Spleen (tissue), 11 donors: ENCODE measurements around the gene LCMT1. TPM values are rescaled to one million over a fixed set of nuclear protein-coding genes. Genes with fewer than 3 reads are reported as not detected.

Experiments
- DNase-seq: peaks from one replicate; pipeline ENCODE4 v3.0.0-alpha.2; 2020
- H3K27ac ChIP-seq, 8 donors: fragments of 200-600 bp; sonication (generic) in 7 of 8; 1 replicate in 4 of 8; 2 replicates in 4 of 8; pipeline versions ENCODE4 v1.5.0 to v1.8.0; 2016 to 2021; ENCODE audit warnings: inconsistent platforms in 4 of 8, mild to moderate bottlenecking in 4 of 8, moderate library complexity in 1 of 8
- H3K27me3 ChIP-seq, 7 donors: fragments of 200-600 bp; sonication (generic) in 6 of 7; replicated peaks in 1 of 7; 1 replicate in 4 of 7; 2 replicates in 3 of 7; pipeline versions ENCODE4 v1.5.0 to v1.8.0; 2016 to 2021; ENCODE audit warnings: inconsistent platforms in 3 of 7, mild to moderate bottlenecking in 1 of 7
- H3K36me3 ChIP-seq, 6 donors: fragments of 200-600 bp; sonication (generic) in 5 of 6; 1 replicate in 4 of 6; 2 replicates in 2 of 6; pipeline versions ENCODE4 v1.5.0 to v1.8.0; 2016 to 2021; ENCODE audit warnings: inconsistent platforms in 2 of 6
- H3K4me1 ChIP-seq, 6 donors: fragments of 200-600 bp; sonication (generic) in 5 of 6; 1 replicate in 3 of 6; 2 replicates in 3 of 6; pipeline versions ENCODE4 v1.5.0 to v1.8.0; 2016 to 2021; ENCODE audit warnings: inconsistent platforms in 3 of 6
- H3K4me3 ChIP-seq, 8 donors: fragments of 200-600 bp; sonication (generic) in 7 of 8; 1 replicate in 4 of 8; 2 replicates in 4 of 8; pipeline versions ENCODE4 v1.5.0 to v1.8.0; 2016 to 2021; ENCODE audit warnings: inconsistent platforms in 4 of 8, mild to moderate bottlenecking in 4 of 8, moderate library complexity in 2 of 8
- H3K9me3 ChIP-seq, 8 donors: fragments of 200-600 bp; sonication (generic) in 7 of 8; 1 replicate in 4 of 8; 2 replicates in 4 of 8; pipeline versions ENCODE4 v1.5.0 to v1.8.0; 2016 to 2021; ENCODE audit warnings: inconsistent platforms in 4 of 8
- POLR2A ChIP-seq, 3 donors: fragments of 450-650 bp; IDR thresholded peaks; one replicate each; pipeline ENCODE4 v1.5.1; 2017; ENCODE audit warnings: antibody characterized with exemption in 3 of 3, mild to moderate bottlenecking in 1 of 3
- POLR2AphosphoS5 ChIP-seq, 3 donors: sonication (generic); formaldehyde crosslinking; IDR thresholded peaks; one replicate each; pipeline ENCODE4 v1.5.1; 2017; ENCODE audit warnings: antibody characterized with exemption in 3 of 3
- WGBS, 5 donors: extraction: QIAGEN DNeasy Blood & Tissue Kit in 3 of 5; methylation state at CpG; one replicate each; pipeline versions ENCODE4 v1.1.5 to v1.1.7; 2013 to 2018; 5-methylcytosine and 5-hydroxymethylcytosine counted together
- intact Hi-C: fragments of 100-400 bp; cut with DNase I; formaldehyde crosslinking; loops from one replicate; pipeline ENCODE4 v1.15.0; 2023; ENCODE audit warnings: low total_unique reads
- polyA plus RNA-seq, 3 donors: library from polyadenylated mRNA; stranded (reverse); fragments of 200-250 nt; gene quantifications; one replicate each; pipeline ENCODE4 v1.2.1, GENCODE V29; 2013
- total RNA-seq, 7 donors: library from RNA; depleted of rRNA in 3 of 7; stranded (reverse); fragments of >200 nt in 3 of 7; fragmentation: NEBNext Ultra II Directional in 4 of 7; extraction: Animal tissue kit (Norgen Biotek cat#: 25700) in 4 of 7; gene quantifications; one replicate each; pipeline versions ENCODE4 v1.1.0 to v1.2.1, GENCODE V29; 2016 to 2021
- TF ChIP-seq, protein P1 (sequence below), 11 experiments: fragments of 200-600 bp in 7 of 11; fragments of 450-650 bp in 4 of 11; sonication (generic) in 4 of 11; IDR thresholded peaks in 8 of 11; conservative IDR thresholded peaks in 3 of 11; 1 replicate in 7 of 11; 2 replicates in 4 of 11; pipeline versions ENCODE4 v1.4.0 to v1.8.0; 2016 to 2021; ENCODE audit warnings: antibody characterized with exemption in 11 of 11, inconsistent platforms in 4 of 11, mild to moderate bottlenecking in 1 of 11
- donor health status: healthy with polysubstance abuse.
- donor health status: DM: no; HTN: no; CAD: no; lungs with moderate emphysema.
- donor health status: DM: no; HTN: no; CAD: no.
- donor health status: Bipolar disorder and iron deficiency.
- donor health status: healthy.
- donor health status: DM: no; HTN: no; CAD: no.
- donor health status: DM: yes; HTN: yes; CAD: no.

LCMT1 gene
- total and polyA plus RNA-seq, 10 donors, result 25.1 to 33.3 (median 28.0) TPM

DNA sequence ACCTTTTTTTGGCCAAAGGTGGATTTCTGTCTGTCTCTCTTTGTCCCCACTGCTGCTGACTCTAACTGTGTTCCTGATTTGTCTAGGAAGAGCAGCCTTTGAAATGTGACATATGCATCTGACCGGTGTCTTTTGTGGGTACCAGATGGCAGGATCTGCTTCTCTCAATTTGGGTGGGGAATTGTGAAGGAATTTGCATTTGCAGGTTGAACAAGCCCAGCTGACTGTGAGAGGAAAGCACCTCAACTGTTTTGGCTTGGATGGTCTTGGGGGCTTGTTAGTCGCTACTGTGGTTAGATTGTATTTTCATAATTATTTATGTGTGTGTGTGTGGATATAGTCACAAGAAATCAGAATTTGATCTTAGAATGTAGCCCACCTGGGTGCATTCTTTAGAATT, 37.7 kb upstream of the LCMT1 start:
- Histone ChIP-seq H3K27me3 (no peaks in the 10 kb centered on the region), H3K9me3 (peaks cover 0 to 11% (median 7%) of the 10 kb centered on the region in 8 donors), H3K27ac (no peak overlapping the region), H3K4me1 (peaks cover 0 to 21% (median 0%) of the 10 kb centered on the region in 6 donors), H3K36me3 (no peaks in the 10 kb centered on the region), H3K4me3 (no peak overlapping the region)
- no peak for DNase-seq
- TF ChIP-seq POLR2A (IDR thresholded peaks at IDR 0.05) (no peak), POLR2AphosphoS5 (IDR thresholded peaks at IDR 0.05) (no peak)
- TF ChIP-seq, protein P1, sequence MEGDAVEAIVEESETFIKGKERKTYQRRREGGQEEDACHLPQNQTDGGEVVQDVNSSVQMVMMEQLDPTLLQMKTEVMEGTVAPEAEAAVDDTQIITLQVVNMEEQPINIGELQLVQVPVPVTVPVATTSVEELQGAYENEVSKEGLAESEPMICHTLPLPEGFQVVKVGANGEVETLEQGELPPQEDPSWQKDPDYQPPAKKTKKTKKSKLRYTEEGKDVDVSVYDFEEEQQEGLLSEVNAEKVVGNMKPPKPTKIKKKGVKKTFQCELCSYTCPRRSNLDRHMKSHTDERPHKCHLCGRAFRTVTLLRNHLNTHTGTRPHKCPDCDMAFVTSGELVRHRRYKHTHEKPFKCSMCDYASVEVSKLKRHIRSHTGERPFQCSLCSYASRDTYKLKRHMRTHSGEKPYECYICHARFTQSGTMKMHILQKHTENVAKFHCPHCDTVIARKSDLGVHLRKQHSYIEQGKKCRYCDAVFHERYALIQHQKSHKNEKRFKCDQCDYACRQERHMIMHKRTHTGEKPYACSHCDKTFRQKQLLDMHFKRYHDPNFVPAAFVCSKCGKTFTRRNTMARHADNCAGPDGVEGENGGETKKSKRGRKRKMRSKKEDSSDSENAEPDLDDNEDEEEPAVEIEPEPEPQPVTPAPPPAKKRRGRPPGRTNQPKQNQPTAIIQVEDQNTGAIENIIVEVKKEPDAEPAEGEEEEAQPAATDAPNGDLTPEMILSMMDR (IDR thresholded peaks at IDR 0.05 in 8 of 11, conservative IDR thresholded peaks at IDR 0.05 in 3 of 11), result no peak
- intact Hi-C loops, result no loop called here
- 65 to 81% (median 72%) methylated on average over 2 of the region's 2 CpGs for WGBS, 5 donors

DNA sequence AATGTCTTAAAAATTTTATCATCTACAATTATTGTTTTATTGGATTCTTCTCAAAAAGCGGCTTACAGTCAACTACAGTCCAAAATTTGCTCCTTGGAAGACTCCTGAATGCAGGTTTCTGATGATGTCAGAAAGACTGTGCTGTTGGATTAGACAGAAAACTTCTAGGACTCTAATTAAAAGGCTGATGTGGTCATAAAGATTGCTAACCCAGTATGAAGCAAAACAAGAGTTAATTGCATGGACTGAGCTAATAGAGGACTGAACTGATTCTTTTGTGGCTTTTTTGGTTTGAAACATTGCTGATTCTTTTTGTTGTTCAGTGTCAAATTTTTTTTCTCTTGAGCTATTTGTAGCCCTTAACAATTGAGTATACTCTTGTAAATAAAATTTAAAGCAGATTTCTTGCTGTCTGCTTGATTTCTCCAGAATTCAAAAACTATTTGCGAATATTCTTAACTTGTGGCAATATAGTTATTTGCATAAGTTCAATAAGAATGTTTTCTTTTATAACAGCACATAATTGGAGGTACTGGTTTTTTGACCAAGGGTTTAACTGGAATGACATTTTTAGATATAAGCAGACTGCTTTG, 33.1 kb upstream of the LCMT1 start:
- WGBS, 5 donors, result 84 to 96% (median 93%) methylated on average over 2 of the region's 2 CpGs
- Histone ChIP-seq H3K4me3 (no peak overlapping the region), H3K36me3 (no peaks in the 10 kb centered on the region), H3K9me3 (peaks cover 0 to 11% (median 7%) of the 10 kb centered on the region in 8 donors), H3K4me1 (peaks cover 0 to 12% (median 0%) of the 10 kb centered on the region in 6 donors), H3K27ac (no peak overlapping the region), H3K27me3 (no peaks in the 10 kb centered on the region)
- intact Hi-C loops, result no loop called here
- DNase-seq, result no peak
- TF ChIP-seq, protein P1 (IDR thresholded peaks at IDR 0.05 in 8 of 11, conservative IDR thresholded peaks at IDR 0.05 in 3 of 11), result no peak
- no peak for TF ChIP-seq POLR2AphosphoS5 (IDR thresholded peaks at IDR 0.05)
- no peak for TF ChIP-seq POLR2A (IDR thresholded peaks at IDR 0.05)

GRCh38 chr16:25079637-25080378, 31.7 kb upstream of the LCMT1 start:
- Histone ChIP-seq H3K4me1 (no peaks in the 10 kb centered on the region), H3K27ac (no peak overlapping the region), H3K4me3 (no peak overlapping the region), H3K9me3 (peaks cover 0 to 11% (median 7%) of the 10 kb centered on the region in 8 donors), H3K27me3 (no peaks in the 10 kb centered on the region), H3K36me3 (no peaks in the 10 kb centered on the region)
- DNase-seq, result no peak
- intact Hi-C loops, result no loop called here
- TF ChIP-seq POLR2A (IDR thresholded peaks at IDR 0.05) (no peak), POLR2AphosphoS5 (IDR thresholded peaks at IDR 0.05) (no peak)
- TF ChIP-seq, protein P1 (IDR thresholded peaks at IDR 0.05 in 8 of 11, conservative IDR thresholded peaks at IDR 0.05 in 3 of 11), result no peak
- WGBS, 5 donors, result 55 to 81% (median 72%) methylated on average over 4 of the region's 4 CpGs

DNA sequence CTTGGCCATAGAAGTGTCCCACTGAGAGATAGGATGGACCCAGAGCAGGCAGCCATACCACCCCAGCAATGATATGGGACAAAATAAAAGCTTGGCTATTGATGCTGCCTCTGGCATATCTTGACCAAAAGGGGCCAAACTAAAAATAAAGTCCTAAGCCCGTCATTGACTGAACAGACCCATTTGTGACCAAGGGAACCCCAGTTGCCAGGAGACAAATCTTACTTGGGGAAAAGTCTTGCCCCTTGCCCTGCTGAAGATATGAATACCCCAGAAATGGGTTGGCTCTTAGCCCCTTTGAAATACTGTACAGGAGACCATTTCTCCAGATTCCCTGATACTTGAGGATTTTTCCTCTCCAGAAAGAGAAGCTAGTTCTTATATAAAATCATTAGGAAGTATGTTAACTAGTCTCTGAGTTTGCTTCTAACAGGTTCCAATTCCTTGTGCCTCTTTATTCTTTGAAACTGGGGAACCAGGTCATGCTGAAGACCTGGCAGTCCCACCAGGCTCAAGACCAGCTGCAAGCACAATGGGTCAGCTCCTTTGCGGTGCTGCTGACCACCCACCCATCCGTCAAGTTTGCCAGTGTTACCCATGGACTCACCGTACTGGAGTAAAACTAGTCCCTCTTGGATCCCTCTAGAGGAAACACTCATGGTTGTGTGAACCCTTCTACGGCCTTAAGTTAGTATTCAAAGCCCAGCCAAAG, 31.0 kb upstream of the LCMT1 start:
- TF ChIP-seq, protein P1 (IDR thresholded peaks at IDR 0.05 in 8 of 11, conservative IDR thresholded peaks at IDR 0.05 in 3 of 11), result no peak
- TF ChIP-seq POLR2A (IDR thresholded peaks at IDR 0.05) (no peak), POLR2AphosphoS5 (IDR thresholded peaks at IDR 0.05) (no peak)
- Histone ChIP-seq H3K4me3 (no peak overlapping the region), H3K27ac (no peak overlapping the region), H3K27me3 (no peaks in the 10 kb centered on the region), H3K9me3 (peaks cover 0 to 11% (median 7%) of the 10 kb centered on the region in 8 donors), H3K36me3 (no peaks in the 10 kb centered on the region), H3K4me1 (no peaks in the 10 kb centered on the region)
- intact Hi-C loops, result no loop called here
- DNase-seq, result no peak
- 88 to 96% (median 92%) methylated on average over 5 of the region's 5 CpGs for WGBS, 5 donors
